Activated B cell treated with CpG ODN at 0.5 μM for 24 hours (primary cell): ENCODE data around the gene WASF2. TPM values are rescaled to one million over a fixed set of nuclear protein-coding genes. Genes with fewer than 3 reads are reported as not detected.
A peak's percentile ranks its signal among the peaks of the same experiment; 100 is the strongest.

Experiments used
- ATAC-seq: fragments of 200-7000 bp; cut with Tn5 transposase; one replicate; pipeline ENCODE4 v1.10.0; 2021; ENCODE audit warnings: low read depth, mild to moderate bottlenecking, moderate library complexity
- CTCF ChIA-PET: fragments of 350-600 bp; sonication (Branson Sonifier 250); formaldehyde crosslinking; loops from one replicate; lab custom pipeline; 2021; ENCODE audit warnings: antibody characterized with exemption; lab: Charles Lee
- POLR2A ChIA-PET: fragments of 350-600 bp; sonication (Branson Sonifier 250); formaldehyde crosslinking; loops from one replicate; lab custom pipeline; 2021; ENCODE audit warnings: antibody characterized with exemption; lab: Charles Lee
- DNase-seq: peaks from one replicate; pipeline ENCODE4 v3.0.0; 2022
- H3K27ac Mint-ChIP-seq: one replicate; pipeline ENCODE4 v1.8.0; 2020; ENCODE audit warnings: mixed read lengths
- H3K27me3 Mint-ChIP-seq: one replicate; pipeline ENCODE4 v1.8.0; 2021; ENCODE audit warnings: mixed read lengths
- H3K36me3 Mint-ChIP-seq: one replicate; pipeline ENCODE4 v1.8.0; 2021; ENCODE audit warnings: low read depth, mixed read lengths
- H3K4me1 Mint-ChIP-seq: one replicate; pipeline ENCODE4 v1.8.0; 2021; ENCODE audit warnings: mixed read lengths
- H3K4me3 Mint-ChIP-seq: one replicate; pipeline ENCODE4 v1.8.0; 2020; ENCODE audit warnings: mild to moderate bottlenecking, mixed read lengths
- H3K9me3 Mint-ChIP-seq: one replicate; pipeline ENCODE4 v1.8.0; 2020; ENCODE audit warnings: mixed read lengths
- CTCF ChIP-seq: fragments of 200-600 bp; IDR thresholded peaks from one replicate; pipeline ENCODE4 v1.8.0; 2022; ENCODE audit warnings: antibody characterized with exemption, mild to moderate bottlenecking
- intact Hi-C: fragments of 100-400 bp; cut with micrococcal nuclease; formaldehyde crosslinking; loops from one replicate; pipeline ENCODE4 v1.15.1; 2024
- total RNA-seq: library from RNA; stranded (reverse); gene quantifications from 2 replicates; pipeline ENCODE4 v1.2.3, GENCODE V29; 2022

WASF2 gene
- total RNA-seq, 1 donor from 2014 or later: 137 TPM

GRCh38 chr1:27402349-27402754 lies 87.6 kb downstream of the WASF2 start:
- no peak for TF ChIP-seq CTCF
- peak overlapping the region; percentile 91 for H3K27ac Mint-ChIP-seq
- DNase-seq (no peak), ATAC-seq (no peak)
- ChIA-PET CTCF (interaction anchor here (1.2 to 4.3 kb wide), 19 partner anchors 8 to 267 kb away, joined by 3 to 47 read pairs (median 6); partner anchors contain the start of gene AHDC1), POLR2A (interaction anchor here (0.6 to 2.7 kb wide), 13 partner anchors 16 to 265 kb away, joined by 3 to 22 read pairs (median 5); partner anchors contain the start of genes AHDC1 and WASF2)
- H3K36me3 Mint-ChIP-seq: peaks cover 12% of the 10 kb centered on the region
- peak overlapping the region; percentile 72 for H3K4me3 Mint-ChIP-seq
- H3K9me3 Mint-ChIP-seq: no peaks in the 10 kb centered on the region
- intact Hi-C loops: loop anchor here (2.0 to 5.0 kb wide), 2 partner anchors 36 to 325 kb away; partner anchors contain the start of gene FAM76A
- no peaks in the 10 kb centered on the region for H3K27me3 Mint-ChIP-seq
- H3K4me1 Mint-ChIP-seq: peaks cover 53% of the 10 kb centered on the region

- Mint-ChIP-seq H3K9me3 (no peaks in the 10 kb centered on the region), H3K27me3 (no peaks in the 10 kb centered on the region), H3K27ac (no peak overlapping the region), H3K4me1 (peaks cover 39% of the 10 kb centered on the region), H3K36me3 (peaks cover under 1% of the 10 kb centered on the region), H3K4me3 (no peak overlapping the region)
- ChIA-PET POLR2A (interaction anchor here (1.2 to 1.4 kb wide), 3 partner anchors 35 to 262 kb away, joined by 3 to 5 read pairs (median 5); partner anchors contain the start of gene AHDC1), CTCF (interaction anchor here (0.9 to 4.3 kb wide), 8 partner anchors 16 to 269 kb away, joined by 3 to 47 read pairs (median 10); partner anchors contain the start of gene AHDC1)
- ATAC-seq (no peak), DNase-seq (no peak)
- TF ChIP-seq CTCF: no peak
- intact Hi-C loops: loop anchor here (5.0 kb wide), 1 partner anchor 326 kb away; the partner anchor contains the start of gene FAM76A
Observed at GRCh38 chr1:27400963-27401341, 89.0 kb downstream of the WASF2 start.

- Mint-ChIP-seq H3K4me1 (peaks cover 39% of the 10 kb centered on the region), H3K9me3 (no peaks in the 10 kb centered on the region), H3K27ac (no peak overlapping the region), H3K4me3 (no peak overlapping the region), H3K27me3 (no peaks in the 10 kb centered on the region), H3K36me3 (no peaks in the 10 kb centered on the region)
- DNase-seq: no peak
- no peak for TF ChIP-seq CTCF
- ATAC-seq: no peak
- CTCF ChIA-PET: interaction anchor here (1.5 to 7.8 kb wide), 6 partner anchors 103 to 269 kb away, joined by 5 to 208 read pairs (median 10); partner anchors contain the start of gene AHDC1
- intact Hi-C loops: loop anchor here (5.0 kb wide), 1 partner anchor 327 kb away; the partner anchor contains the start of gene FAM76A
- POLR2A ChIA-PET: interaction anchor here (0.9 to 1.2 kb wide), 3 partner anchors 77 to 262 kb away, joined by 4 to 5 read pairs (median 5); partner anchors contain the start of gene AHDC1
Observed at GRCh38 chr1:27400082-27400962, 89.6 kb downstream of the WASF2 start.

- Mint-ChIP-seq H3K9me3 (no peaks in the 10 kb centered on the region), H3K27ac (peak overlapping the region; percentile 41), H3K36me3 (no peaks in the 10 kb centered on the region), H3K4me3 (no peak overlapping the region), H3K27me3 (no peaks in the 10 kb centered on the region), H3K4me1 (peaks cover 39% of the 10 kb centered on the region)
- POLR2A ChIA-PET: interaction anchor here (0.7 to 0.9 kb wide), 3 partner anchors 17 to 205 kb away, joined by 3 to 4 read pairs (median 3); partner anchors contain the start of gene AHDC1
- CTCF ChIA-PET: interaction anchor here (1.4 to 7.8 kb wide), 3 partner anchors 17 to 208 kb away, joined by 4 to 208 read pairs (median 5); no protein-coding TSS in a partner anchor
- intact Hi-C loops: loop anchor here (5.0 kb wide), 1 partner anchor 328 kb away; the partner anchor contains the start of gene FAM76A
- ATAC-seq (no peak), DNase-seq (no peak)
- TF ChIP-seq CTCF: no peak
Observed at GRCh38 chr1:27399251-27400025, 90.5 kb downstream of the WASF2 start.
